H9 (cell line): ENCODE results near the gene SLC7A14. TPM values are rescaled to one million over a fixed set of nuclear protein-coding genes. Genes with fewer than 3 reads are reported as not detected.

Experiments
- DNase-seq: peaks from one replicate; pipeline ENCODE4 v3.0.0-alpha.2; 2017
- H2AFZ ChIP-seq: one replicate; pipeline ENCODE4 v1.6.1; 2013; ENCODE audit warnings: mild to moderate bottlenecking, low read length, control low read depth, moderate library complexity
- H2AK5ac ChIP-seq: 2 replicates; pipeline ENCODE4 v1.6.1; 2013; ENCODE audit warnings: low read length, control low read depth, mixed read lengths; ENCODE audit not compliant: insufficient read length
- H2BK120ac ChIP-seq: one replicate; pipeline ENCODE4 v1.6.1; 2013; ENCODE audit warnings: low read depth, mild to moderate bottlenecking, low read length, control low read depth, inconsistent platforms; ENCODE audit not compliant: poor library complexity, severe bottlenecking
- H2BK12ac ChIP-seq: 2 replicates; pipeline ENCODE4 v1.6.1; 2013; ENCODE audit warnings: low read length, control low read depth, mixed read lengths, low read depth; ENCODE audit not compliant: insufficient read length
- H2BK15ac ChIP-seq: 2 replicates; pipeline ENCODE4 v1.6.1; 2013; ENCODE audit warnings: low read depth, low read length, control low read depth
- H2BK20ac ChIP-seq: one replicate; pipeline ENCODE4 v1.6.1; 2013; ENCODE audit warnings: low read depth, mild to moderate bottlenecking, low read length, control low read depth, inconsistent platforms; ENCODE audit not compliant: poor library complexity, severe bottlenecking
- H2BK5ac ChIP-seq: 2 replicates; pipeline ENCODE4 v1.6.1; 2013; ENCODE audit warnings: low read length, control low read depth, mixed read lengths; ENCODE audit not compliant: insufficient read length
- H3K14ac ChIP-seq: 2 replicates; pipeline ENCODE4 v1.6.1; 2013; ENCODE audit warnings: low read length, control low read depth; ENCODE audit not compliant: insufficient read depth
- H3K18ac ChIP-seq: 2 replicates; pipeline ENCODE4 v1.6.1; 2013; ENCODE audit warnings: low read depth, mild to moderate bottlenecking, mixed read lengths, low read length, control low read depth; ENCODE audit not compliant: insufficient read length
- H3K23ac ChIP-seq: 2 replicates; pipeline ENCODE4 v1.6.1; 2013; ENCODE audit warnings: low read length, control low read depth, mixed read lengths, low read depth; ENCODE audit not compliant: insufficient read length
- H3K23me2 ChIP-seq: 2 replicates; pipeline ENCODE4 v1.6.1; 2013; ENCODE audit warnings: low read depth, mild to moderate bottlenecking, mixed read lengths, low read length, control low read depth; ENCODE audit not compliant: insufficient read length, poor library complexity, severe bottlenecking
- H3K27ac ChIP-seq: 2 replicates; pipeline ENCODE4 v1.5.1; 2013; ENCODE audit warnings: low read length, control low read depth, mixed read lengths, low read depth; ENCODE audit not compliant: insufficient read length
- H3K27me3 ChIP-seq: 2 replicates; pipeline ENCODE4 v1.6.1; 2013; ENCODE audit warnings: low read length, control low read depth, inconsistent platforms; ENCODE audit not compliant: insufficient read depth
- H3K4ac ChIP-seq: 2 replicates; pipeline ENCODE4 v1.6.1; 2013; ENCODE audit warnings: low read depth, mild to moderate bottlenecking, control low read depth, inconsistent platforms, low read length, moderate library complexity
- H3K4me1 ChIP-seq: 2 replicates; pipeline ENCODE4 v1.6.1; 2013; ENCODE audit warnings: low read length, control low read depth, inconsistent platforms; ENCODE audit not compliant: insufficient read depth
- H3K4me2 ChIP-seq: 2 replicates; pipeline ENCODE4 v1.6.1; 2013; ENCODE audit warnings: low read length, control low read depth, mixed read lengths; ENCODE audit not compliant: insufficient read length, insufficient read depth
- H3K56ac ChIP-seq: 2 replicates; pipeline ENCODE4 v1.6.1; 2013; ENCODE audit warnings: low read depth, mild to moderate bottlenecking, mixed read lengths, low read length, control low read depth; ENCODE audit not compliant: insufficient read length
- H3K79me1 ChIP-seq: 2 replicates; pipeline ENCODE4 v1.6.1; 2013; ENCODE audit warnings: low read depth, mild to moderate bottlenecking, moderate library complexity, low read length, control low read depth, inconsistent platforms; ENCODE audit not compliant: insufficient read depth, poor library complexity, severe bottlenecking
- H3K79me2 ChIP-seq: 2 replicates; pipeline ENCODE4 v1.6.1; 2013; ENCODE audit warnings: low read length, control low read depth, inconsistent platforms; ENCODE audit not compliant: insufficient read depth
- H3K9ac ChIP-seq: 2 replicates; pipeline ENCODE4 v1.6.1; 2013; ENCODE audit warnings: low read length, control low read depth, mixed read lengths; ENCODE audit not compliant: insufficient read length; ENCODE audit errors: extremely low read depth
- H3K9me3 ChIP-seq: one replicate; pipeline ENCODE4 v1.6.1; 2013; ENCODE audit warnings: low read depth, low read length, inconsistent platforms; ENCODE audit not compliant: control insufficient read depth
- H3T11ph ChIP-seq: one replicate; pipeline ENCODE4 v1.6.1; 2013; ENCODE audit warnings: mild to moderate bottlenecking, low read length, control low read depth, inconsistent platforms
- H4K20me1 ChIP-seq: one replicate; pipeline ENCODE4 v1.6.1; 2013; ENCODE audit not compliant: control insufficient read depth, insufficient read length, insufficient read depth
- H4K5ac ChIP-seq: 2 replicates; pipeline ENCODE4 v1.6.1; 2013; ENCODE audit warnings: low read depth, mild to moderate bottlenecking, mixed read lengths, low read length, control low read depth; ENCODE audit not compliant: insufficient read length
- H4K8ac ChIP-seq: replicated peaks from 2 replicates; pipeline ENCODE4 v1.6.1; 2013; ENCODE audit warnings: low read length, control low read depth, mixed read lengths, low read depth; ENCODE audit not compliant: insufficient read length
- H4K91ac ChIP-seq: 2 replicates; pipeline ENCODE4 v1.6.1; 2013; ENCODE audit warnings: low read depth, mild to moderate bottlenecking, moderate library complexity, mixed read lengths, low read length, control low read depth; ENCODE audit not compliant: insufficient read length
- H3K27ac Mint-ChIP-seq, 3 experiments: 2 replicates in 2 of 3; 3 replicates in 1 of 3; pipeline ENCODE4 v1.8.0; 2020 to 2021; ENCODE audit warnings: mixed read lengths in 3 of 3, mild to moderate bottlenecking in 1 of 3, moderate library complexity in 1 of 3
- H3K27me3 Mint-ChIP-seq: 2 replicates; pipeline ENCODE4 v1.8.0; 2021; ENCODE audit warnings: low read depth, mild to moderate bottlenecking, moderate library complexity, mixed read lengths
- H3K36me3 Mint-ChIP-seq, 3 experiments: 2 replicates in 2 of 3; 3 replicates in 1 of 3; pipeline ENCODE4 v1.8.0; 2020 to 2021; ENCODE audit warnings: low read depth in 3 of 3, mixed read lengths in 3 of 3; ENCODE audit not compliant: insufficient read depth in 1 of 3
- H3K4me1 Mint-ChIP-seq, 2 experiments: 2 replicates each; pipeline ENCODE4 v1.8.0; 2020; ENCODE audit warnings: mixed read lengths in 2 of 2
- H3K4me3 Mint-ChIP-seq, 2 experiments: 2 replicates in 1 of 2; 3 replicates in 1 of 2; pipeline ENCODE4 v1.8.0; 2020 to 2021; ENCODE audit warnings: mild to moderate bottlenecking in 2 of 2, mixed read lengths in 2 of 2, moderate library complexity in 1 of 2
- H3K9me3 Mint-ChIP-seq, 2 experiments: 2 replicates in 1 of 2; 3 replicates in 1 of 2; pipeline ENCODE4 v1.8.0; 2020; ENCODE audit warnings: mild to moderate bottlenecking in 2 of 2, mixed read lengths in 2 of 2, moderate library complexity in 1 of 2
- WGBS: extraction: QIAGEN DNeasy Blood & Tissue Kit; methylation state at CpG from one replicate; pipeline ENCODE4 v1.1.7; 2013; ENCODE audit warnings: missing lambda C conversion rate, low lambda C conversion rate, mixed read lengths; ENCODE audit not compliant: insufficient read length; ENCODE audit errors: extremely low coverage; 5-methylcytosine and 5-hydroxymethylcytosine counted together
- total RNA-seq: library from RNA; stranded (reverse); gene quantifications from 2 replicates; pipeline ENCODE4 v1.2.1, GENCODE V29; 2021
- TF ChIP-seq, protein P1 (sequence below): fragments of 200-600 bp; sonication (generic); conservative IDR thresholded peaks from 3 replicates; pipeline ENCODE4 v1.8.0; 2021; ENCODE audit warnings: antibody characterized with exemption, mild to moderate bottlenecking

Gene SLC7A14
- total RNA-seq, 1 experiment from 2014 or later, result 0.42 TPM

DNA sequence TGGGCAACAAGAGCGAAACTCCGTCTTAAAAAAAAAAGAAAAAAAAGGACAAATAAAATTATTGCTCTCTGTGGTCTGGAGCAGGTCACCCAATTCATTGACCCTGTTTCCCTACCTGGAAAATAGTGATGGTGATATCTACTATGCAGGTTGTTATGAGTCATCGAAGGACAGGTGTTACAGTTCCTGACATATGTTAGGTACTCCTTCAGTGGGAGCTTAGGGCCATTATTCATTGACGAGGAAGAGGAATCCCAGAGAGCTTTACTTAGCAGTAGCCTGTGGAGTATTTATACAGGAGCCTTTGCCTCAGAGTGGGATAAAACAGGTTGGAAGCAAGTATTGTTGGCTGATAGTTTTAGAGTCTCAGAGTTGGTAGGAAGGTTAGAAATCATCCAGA is 74.5 kb downstream of the SLC7A14 start:
- H3K79me2 ChIP-seq, result no peaks in the 10 kb centered on the region
- no peak overlapping the region for H3K14ac ChIP-seq
- no CpG with 5 or more reads among the region's 4 CpGs for WGBS
- no peak overlapping the region for H3K4ac ChIP-seq
- no peak overlapping the region for H3K27ac ChIP-seq
- H3K4me2 ChIP-seq, result no peak overlapping the region
- H3K4me3 Mint-ChIP-seq, result no peak overlapping the region
- no peaks in the 10 kb centered on the region for H3K27me3 Mint-ChIP-seq
- H2BK12ac ChIP-seq, result no peak overlapping the region
- no peak overlapping the region for H2BK120ac ChIP-seq
- DNase-seq, result no peak
- H3K56ac ChIP-seq, result no peak overlapping the region
- no peaks in the 10 kb centered on the region for H3K9me3 Mint-ChIP-seq
- H4K5ac ChIP-seq, result no peak overlapping the region
- H3K79me1 ChIP-seq, result no peaks in the 10 kb centered on the region
- H4K8ac ChIP-seq, result no peak overlapping the region
- H2AK5ac ChIP-seq, result no peak overlapping the region
- no peak overlapping the region for H3K27ac Mint-ChIP-seq
- H3K36me3 Mint-ChIP-seq, result no peaks in the 10 kb centered on the region
- no peaks in the 10 kb centered on the region for H3K27me3 ChIP-seq
- H4K20me1 ChIP-seq, result no peaks in the 10 kb centered on the region
- H2BK20ac ChIP-seq, result no peak overlapping the region
- peaks cover 11 to 16% of the 10 kb centered on the region in 2 experiments for H3K4me1 Mint-ChIP-seq
- no peaks in the 10 kb centered on the region for H3K4me1 ChIP-seq
- no peak overlapping the region for H3K9ac ChIP-seq
- H3K9me3 ChIP-seq, result no peaks in the 10 kb centered on the region
- H4K91ac ChIP-seq, result no peak overlapping the region
- TF ChIP-seq, protein P1, sequence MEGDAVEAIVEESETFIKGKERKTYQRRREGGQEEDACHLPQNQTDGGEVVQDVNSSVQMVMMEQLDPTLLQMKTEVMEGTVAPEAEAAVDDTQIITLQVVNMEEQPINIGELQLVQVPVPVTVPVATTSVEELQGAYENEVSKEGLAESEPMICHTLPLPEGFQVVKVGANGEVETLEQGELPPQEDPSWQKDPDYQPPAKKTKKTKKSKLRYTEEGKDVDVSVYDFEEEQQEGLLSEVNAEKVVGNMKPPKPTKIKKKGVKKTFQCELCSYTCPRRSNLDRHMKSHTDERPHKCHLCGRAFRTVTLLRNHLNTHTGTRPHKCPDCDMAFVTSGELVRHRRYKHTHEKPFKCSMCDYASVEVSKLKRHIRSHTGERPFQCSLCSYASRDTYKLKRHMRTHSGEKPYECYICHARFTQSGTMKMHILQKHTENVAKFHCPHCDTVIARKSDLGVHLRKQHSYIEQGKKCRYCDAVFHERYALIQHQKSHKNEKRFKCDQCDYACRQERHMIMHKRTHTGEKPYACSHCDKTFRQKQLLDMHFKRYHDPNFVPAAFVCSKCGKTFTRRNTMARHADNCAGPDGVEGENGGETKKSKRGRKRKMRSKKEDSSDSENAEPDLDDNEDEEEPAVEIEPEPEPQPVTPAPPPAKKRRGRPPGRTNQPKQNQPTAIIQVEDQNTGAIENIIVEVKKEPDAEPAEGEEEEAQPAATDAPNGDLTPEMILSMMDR, result no peak
- no peak overlapping the region for H3T11ph ChIP-seq
- no peak overlapping the region for H3K23ac ChIP-seq
- no peak overlapping the region for H2BK15ac ChIP-seq
- H2AFZ ChIP-seq, result no peak overlapping the region
- H3K18ac ChIP-seq, result no peak overlapping the region
- no peaks in the 10 kb centered on the region for H3K23me2 ChIP-seq
- no peak overlapping the region for H2BK5ac ChIP-seq
